ENCODE data around the gene SLC22A14. TPM values are rescaled to one million over a fixed set of nuclear protein-coding genes. Genes with fewer than 3 reads are reported as not detected.

SLC22A14 gene
- total RNA-seq, 1 experiment from 2014 or later, result not detected

DNA sequence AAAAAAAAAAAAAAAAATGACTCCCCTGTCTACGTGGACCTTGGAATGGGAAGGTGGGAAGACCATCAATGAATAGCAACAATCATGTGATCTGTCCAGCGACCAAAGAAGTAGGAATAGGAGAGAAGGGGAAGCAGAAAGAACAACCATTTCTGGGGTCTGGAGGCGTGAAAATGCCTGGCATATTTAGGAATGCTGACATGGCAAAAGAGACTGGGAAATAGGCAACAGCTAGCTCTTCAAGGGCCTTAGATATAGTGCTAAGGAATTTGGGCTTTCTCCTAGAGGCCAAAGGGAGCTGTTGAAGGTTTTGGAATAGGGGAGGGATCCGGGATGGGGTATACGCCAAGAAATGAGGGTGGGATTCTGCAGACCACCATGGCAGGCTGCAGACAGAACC, 10.5 kb upstream of the SLC22A14 start:
- H4K5ac ChIP-seq (ENCODE audit: insufficient read length, low read depth, low read length), result no peak overlapping the region
- H3K14ac ChIP-seq (ENCODE audit: insufficient read depth, low read length), result no peak overlapping the region
- no peaks in the 10 kb centered on the region for H3K9me3 Mint-ChIP-seq
- H2BK15ac ChIP-seq (ENCODE audit: low read depth, low read length), result no peak overlapping the region
- no peak overlapping the region for H2BK12ac ChIP-seq (ENCODE audit: insufficient read length, low read depth, low read length)
- H2BK120ac ChIP-seq (ENCODE audit: low read depth, low read length, poor library complexity, severe bottlenecking), result no peak overlapping the region
- no peak overlapping the region for H3T11ph ChIP-seq (ENCODE audit: low read length)
- TF ChIP-seq, protein P1, sequence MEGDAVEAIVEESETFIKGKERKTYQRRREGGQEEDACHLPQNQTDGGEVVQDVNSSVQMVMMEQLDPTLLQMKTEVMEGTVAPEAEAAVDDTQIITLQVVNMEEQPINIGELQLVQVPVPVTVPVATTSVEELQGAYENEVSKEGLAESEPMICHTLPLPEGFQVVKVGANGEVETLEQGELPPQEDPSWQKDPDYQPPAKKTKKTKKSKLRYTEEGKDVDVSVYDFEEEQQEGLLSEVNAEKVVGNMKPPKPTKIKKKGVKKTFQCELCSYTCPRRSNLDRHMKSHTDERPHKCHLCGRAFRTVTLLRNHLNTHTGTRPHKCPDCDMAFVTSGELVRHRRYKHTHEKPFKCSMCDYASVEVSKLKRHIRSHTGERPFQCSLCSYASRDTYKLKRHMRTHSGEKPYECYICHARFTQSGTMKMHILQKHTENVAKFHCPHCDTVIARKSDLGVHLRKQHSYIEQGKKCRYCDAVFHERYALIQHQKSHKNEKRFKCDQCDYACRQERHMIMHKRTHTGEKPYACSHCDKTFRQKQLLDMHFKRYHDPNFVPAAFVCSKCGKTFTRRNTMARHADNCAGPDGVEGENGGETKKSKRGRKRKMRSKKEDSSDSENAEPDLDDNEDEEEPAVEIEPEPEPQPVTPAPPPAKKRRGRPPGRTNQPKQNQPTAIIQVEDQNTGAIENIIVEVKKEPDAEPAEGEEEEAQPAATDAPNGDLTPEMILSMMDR (conservative IDR thresholded peaks at IDR 0.05), result no peak
- no peak overlapping the region for H3K4me2 ChIP-seq (ENCODE audit: insufficient read depth, insufficient read length, low read length)
- H3K27me3 ChIP-seq (ENCODE audit: insufficient read depth, low read length), result no peaks in the 10 kb centered on the region
- no peak overlapping the region for H4K8ac ChIP-seq (replicated peaks; ENCODE audit: insufficient read length, low read depth, low read length)
- no peaks in the 10 kb centered on the region for H3K79me2 ChIP-seq (ENCODE audit: insufficient read depth, low read length)
- H3K36me3 Mint-ChIP-seq (ENCODE audit: insufficient read depth in 1 of 3, low read depth in 3 of 3), result no peaks in the 10 kb centered on the region
- H3K18ac ChIP-seq (ENCODE audit: insufficient read length, low read depth, low read length), result no peak overlapping the region
- H3K27ac Mint-ChIP-seq, result no peak overlapping the region; a peak in 1 of 7 replicates
- no peak overlapping the region for H2BK5ac ChIP-seq (ENCODE audit: insufficient read length, low read length)
- H3K27me3 Mint-ChIP-seq (ENCODE audit: low read depth), result peaks cover 1% of the 10 kb centered on the region; the same call in 1 of the 2 replicates
- H4K91ac ChIP-seq (ENCODE audit: insufficient read length, low read depth, low read length), result no peak overlapping the region
- no peak for DNase-seq
- H2AK5ac ChIP-seq (ENCODE audit: insufficient read length, low read length), result no peak overlapping the region
- no peaks in the 10 kb centered on the region for H3K23me2 ChIP-seq (ENCODE audit: insufficient read length, low read depth, low read length, poor library complexity, severe bottlenecking)
- peaks cover 11% of the 10 kb centered on the region in 2 experiments for H3K4me1 Mint-ChIP-seq
- no peaks in the 10 kb centered on the region for H4K20me1 ChIP-seq (ENCODE audit: control insufficient read depth, insufficient read depth, insufficient read length)
- no peaks in the 10 kb centered on the region for H3K9me3 ChIP-seq (ENCODE audit: control insufficient read depth, low read depth, low read length)
- no peaks in the 10 kb centered on the region for H3K79me1 ChIP-seq (ENCODE audit: insufficient read depth, low read depth, low read length, poor library complexity, severe bottlenecking)
- H3K4me1 ChIP-seq (ENCODE audit: insufficient read depth, low read length), result no peaks in the 10 kb centered on the region; the same call in none of the 2 replicates
- H2AFZ ChIP-seq (ENCODE audit: low read length), result no peak overlapping the region
- WGBS (ENCODE audit: extremely low coverage, insufficient read length, low lambda C conversion rate), result no CpG with 5 or more reads among the region's 5 CpGs
- no peak overlapping the region for H3K4me3 Mint-ChIP-seq
- no peak overlapping the region for H3K4ac ChIP-seq (ENCODE audit: low read depth, low read length)
- no peak overlapping the region for H3K23ac ChIP-seq (ENCODE audit: insufficient read length, low read depth, low read length)
- no peak overlapping the region for H3K56ac ChIP-seq (ENCODE audit: insufficient read length, low read depth, low read length)
- H3K27ac ChIP-seq (ENCODE audit: insufficient read length, low read depth, low read length), result no peak overlapping the region
- H3K9ac ChIP-seq (ENCODE audit: extremely low read depth, insufficient read length, low read length), result no peak overlapping the region
- H2BK20ac ChIP-seq (ENCODE audit: low read depth, low read length, poor library complexity, severe bottlenecking), result no peak overlapping the region

Measured in H9 (cell line).